ENCODE data around the gene CTBP1. TPM values are rescaled to one million over a fixed set of nuclear protein-coding genes. Genes with fewer than 3 reads are reported as not detected.
A peak's percentile ranks its signal among the peaks of the same experiment; 100 is the strongest.

The CTBP1 gene
- total RNA-seq, 1 donor from 2014 or later: 169 TPM

GRCh38 chr4:1210971-1211370, 38.0 kb downstream of the CTBP1 start:
- Histone ChIP-seq H3K9me3 (no peaks in the 10 kb centered on the region), H3K27me3 (no peaks in the 10 kb centered on the region), H3K4me3 (no peak overlapping the region), H3K27ac (no peak overlapping the region), H3K4me1 (peaks cover 42% of the 10 kb centered on the region), H3K36me3 (peaks cover 56% of the 10 kb centered on the region)
- DNase-seq (peak; percentile 58), ATAC-seq (no peak)
- intact Hi-C loops (cut with DNase I): no loop called here
- no peak for TF ChIP-seq CTCF (IDR thresholded peaks at IDR 0.05)

DNA sequence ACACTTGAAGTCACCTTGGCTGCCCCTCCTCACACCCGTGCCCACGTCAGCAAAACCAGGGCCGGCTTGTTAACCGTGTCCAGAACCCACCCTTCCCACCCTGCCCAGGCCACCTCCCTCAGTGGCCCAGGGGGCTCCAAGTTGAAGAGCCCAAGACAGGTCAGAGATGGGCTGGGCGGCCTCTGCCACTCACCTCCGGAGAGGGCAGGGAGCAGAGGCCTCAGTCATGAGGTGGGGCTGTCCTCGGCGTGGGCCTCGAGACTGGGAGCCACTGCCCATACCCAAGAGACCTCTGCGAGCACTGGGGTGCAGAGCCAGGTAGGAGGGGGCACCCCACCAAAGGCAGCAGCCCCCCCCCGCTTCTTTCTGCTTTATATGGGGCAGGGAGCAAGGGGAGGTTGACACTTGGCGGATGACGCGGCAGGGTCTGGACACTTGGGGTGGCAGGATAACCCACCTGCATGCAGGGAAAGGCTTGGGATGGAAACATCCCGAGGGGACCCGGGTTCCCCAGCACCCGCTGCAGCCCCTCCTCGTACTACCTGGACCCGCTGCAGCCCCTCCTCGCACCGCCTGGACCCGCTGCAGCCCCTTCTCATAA, 38.6 kb downstream of the CTBP1 start:
- ATAC-seq (no peak), DNase-seq (peak; percentile 65)
- intact Hi-C loops (cut with DNase I): no loop called here
- TF ChIP-seq CTCF (IDR thresholded peaks at IDR 0.05): no peak
- Histone ChIP-seq H3K27me3 (no peaks in the 10 kb centered on the region), H3K36me3 (peaks cover 49% of the 10 kb centered on the region), H3K4me1 (peaks cover 42% of the 10 kb centered on the region), H3K27ac (peak overlapping the region; percentile 72), H3K9me3 (no peaks in the 10 kb centered on the region), H3K4me3 (no peak overlapping the region)

- ATAC-seq (peak; percentile 67), DNase-seq (peak; percentile 74)
- H3K4me1 ChIP-seq: peaks cover 42% of the 10 kb centered on the region
- H3K4me3 ChIP-seq: no peak overlapping the region
- no peaks in the 10 kb centered on the region for H3K9me3 ChIP-seq
- no peaks in the 10 kb centered on the region for H3K27me3 ChIP-seq
- intact Hi-C loops (cut with DNase I): no loop called here
- H3K36me3 ChIP-seq: peaks cover 44% of the 10 kb centered on the region
- H3K27ac ChIP-seq: peak overlapping the region; percentile 72
- no peak for TF ChIP-seq CTCF (IDR thresholded peaks at IDR 0.05)
Measured at GRCh38 chr4:1209821-1210220, 39.1 kb downstream of the CTBP1 start.

- intact Hi-C loops (cut with DNase I): no loop called here
- ATAC-seq: no peak
- Histone ChIP-seq H3K27me3 (no peaks in the 10 kb centered on the region), H3K36me3 (peaks cover 37% of the 10 kb centered on the region), H3K4me3 (no peak overlapping the region), H3K27ac (peak overlapping the region; percentile 72), H3K9me3 (no peaks in the 10 kb centered on the region), H3K4me1 (peaks cover 42% of the 10 kb centered on the region)
- no peak for TF ChIP-seq CTCF (IDR thresholded peaks at IDR 0.05)
- DNase-seq: peak; percentile 64
Measured at GRCh38 chr4:1208970-1209704, 39.8 kb downstream of the CTBP1 start.

GRCh38 chr4:1208266-1208961, 40.5 kb downstream of the CTBP1 start:
- no peaks in the 10 kb centered on the region for H3K27me3 ChIP-seq
- H3K36me3 ChIP-seq: peaks cover 30% of the 10 kb centered on the region
- peak; percentile 1 for ATAC-seq
- intact Hi-C loops (cut with DNase I): no loop called here
- DNase-seq: peak; percentile 66
- H3K27ac ChIP-seq: peak overlapping the region; percentile 72
- peaks cover 43% of the 10 kb centered on the region for H3K4me1 ChIP-seq
- H3K4me3 ChIP-seq: no peak overlapping the region
- no peak for TF ChIP-seq CTCF (IDR thresholded peaks at IDR 0.05)
- no peaks in the 10 kb centered on the region for H3K9me3 ChIP-seq

Data from upper lobe of right lung (tissue), 1 donor.